GM19238 (cell line): ENCODE data around the gene CXCL14.
"Not testable (repeated sequence)": the region's sequence is repeated elsewhere in the genome, so short reads cannot be mapped to it uniquely, and the experiment has no call there.

Experiments
- DNase-seq: peaks from one replicate; pipeline ENCODE4 v3.0.0; 2011; ENCODE audit warnings: low spot score; ENCODE audit not compliant: insufficient read length

Gene CXCL14

DNA sequence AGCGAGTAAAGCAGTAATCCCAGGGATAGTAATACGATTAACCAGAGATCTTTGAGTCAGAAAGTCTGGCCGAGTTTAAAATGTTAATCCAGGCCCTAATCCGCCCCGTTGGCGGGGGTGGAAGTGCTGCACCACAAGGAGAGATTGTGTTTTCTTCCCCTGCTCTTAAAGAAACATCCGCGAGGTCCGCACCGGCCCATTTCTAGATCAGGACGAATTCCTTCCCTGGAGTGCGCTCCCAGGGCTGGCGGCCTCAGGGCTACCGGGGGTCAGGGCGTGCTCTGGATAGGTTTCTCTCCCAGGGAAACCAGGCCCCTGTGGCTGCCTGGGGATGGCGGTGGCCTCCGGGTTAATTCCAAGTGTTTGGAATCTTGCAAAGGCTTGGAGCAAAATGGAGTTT, 33.7 kb downstream of the CXCL14 start:
- no peak for DNase-seq

DNA sequence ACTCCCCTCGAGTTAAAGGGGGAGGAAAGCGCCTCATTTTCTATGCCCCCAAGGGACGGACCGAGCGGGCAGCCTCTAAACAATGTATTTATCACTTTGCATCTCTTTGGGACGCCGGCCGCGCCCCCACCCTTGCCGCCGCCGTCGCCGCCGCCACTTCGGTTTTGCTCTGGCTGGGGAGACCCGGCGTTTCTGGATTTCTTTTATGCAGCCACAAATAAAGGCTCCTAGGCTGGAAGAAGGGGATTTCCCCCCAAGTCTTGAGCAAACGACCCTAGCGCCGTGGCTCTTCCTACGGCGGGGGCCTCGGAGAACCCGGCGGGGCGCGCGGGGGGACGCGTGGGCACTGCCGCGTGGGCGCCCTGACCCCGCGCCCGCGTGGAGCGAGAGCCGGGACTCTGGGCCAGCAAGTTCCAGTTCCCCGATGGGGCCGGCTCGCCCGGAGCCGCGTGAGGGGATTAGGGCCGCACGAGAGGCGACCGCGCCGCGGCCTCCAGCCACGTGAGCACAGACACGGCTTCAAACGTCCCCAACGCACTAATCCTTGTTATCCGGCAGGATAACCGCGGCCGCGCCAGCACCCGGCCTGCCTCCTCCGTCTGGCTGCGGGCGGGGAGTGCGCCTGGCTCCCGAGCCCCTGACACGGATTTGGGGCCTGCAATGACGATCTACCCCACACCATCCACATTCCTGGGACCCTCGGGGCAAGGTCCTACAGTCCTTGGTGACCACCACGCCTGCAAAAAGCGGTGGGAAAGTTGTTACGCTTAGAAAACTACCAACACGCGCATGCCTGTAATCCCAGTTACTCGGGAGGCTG, 35.1 kb downstream of the CXCL14 start:
- no peak for DNase-seq

DNA sequence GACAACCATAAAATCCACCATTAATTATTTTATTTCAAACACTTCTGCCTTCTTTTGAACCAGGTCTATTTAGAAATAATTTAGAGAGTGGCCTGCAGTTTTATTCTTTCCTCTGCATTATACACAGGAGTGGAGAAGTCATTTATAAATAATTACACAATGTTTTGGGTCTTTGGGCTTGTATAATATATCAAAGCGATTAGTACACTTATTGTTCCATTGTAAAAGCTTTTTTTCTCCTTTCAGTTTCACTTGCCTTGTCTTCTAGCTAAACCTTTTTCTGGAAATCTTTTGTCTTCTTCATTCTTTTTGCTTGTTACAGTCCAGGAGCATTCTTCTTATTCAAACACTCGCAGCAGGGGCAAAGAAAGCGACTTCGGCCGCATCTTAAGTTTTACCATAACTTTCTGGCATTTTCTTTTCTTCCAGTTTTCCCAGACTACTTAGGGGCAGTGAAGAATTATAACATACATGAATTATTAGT, 35.7 kb downstream of the CXCL14 start:
- no peak for DNase-seq

DNA sequence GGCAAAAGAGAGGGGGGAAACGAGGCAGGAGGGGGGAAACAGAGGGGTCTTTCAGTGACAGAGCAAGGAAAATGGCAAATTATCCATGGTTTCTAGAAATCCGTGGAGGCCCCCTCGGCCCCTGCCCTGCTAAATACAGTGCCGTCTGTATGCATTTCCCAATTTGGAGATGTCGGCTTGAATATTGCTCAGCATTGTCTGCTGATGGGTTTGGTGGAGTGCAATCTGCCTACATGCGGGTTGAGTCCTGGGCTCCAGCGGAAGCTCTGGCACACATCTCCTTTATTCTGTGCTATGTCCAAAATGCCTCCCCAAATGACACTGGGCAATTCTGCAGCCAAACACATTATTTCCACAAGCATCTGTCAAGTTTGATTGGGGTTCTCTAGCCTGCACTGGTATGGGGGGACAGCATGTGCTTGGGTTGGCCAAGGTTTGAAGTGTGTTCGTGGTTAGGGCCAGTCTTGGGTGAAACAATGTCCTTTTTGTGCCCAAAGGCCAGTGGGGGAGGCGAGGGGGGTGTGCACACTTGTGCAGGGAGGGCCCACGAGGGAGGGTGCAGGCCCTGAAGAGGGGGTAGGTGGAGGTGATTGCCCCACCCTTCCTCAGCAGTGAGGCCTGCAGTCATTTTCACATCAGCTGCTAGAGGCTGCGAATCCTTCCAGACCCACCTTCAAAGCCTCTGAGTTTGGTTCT, 36.8 kb downstream of the CXCL14 start:
- no peak for DNase-seq

DNA sequence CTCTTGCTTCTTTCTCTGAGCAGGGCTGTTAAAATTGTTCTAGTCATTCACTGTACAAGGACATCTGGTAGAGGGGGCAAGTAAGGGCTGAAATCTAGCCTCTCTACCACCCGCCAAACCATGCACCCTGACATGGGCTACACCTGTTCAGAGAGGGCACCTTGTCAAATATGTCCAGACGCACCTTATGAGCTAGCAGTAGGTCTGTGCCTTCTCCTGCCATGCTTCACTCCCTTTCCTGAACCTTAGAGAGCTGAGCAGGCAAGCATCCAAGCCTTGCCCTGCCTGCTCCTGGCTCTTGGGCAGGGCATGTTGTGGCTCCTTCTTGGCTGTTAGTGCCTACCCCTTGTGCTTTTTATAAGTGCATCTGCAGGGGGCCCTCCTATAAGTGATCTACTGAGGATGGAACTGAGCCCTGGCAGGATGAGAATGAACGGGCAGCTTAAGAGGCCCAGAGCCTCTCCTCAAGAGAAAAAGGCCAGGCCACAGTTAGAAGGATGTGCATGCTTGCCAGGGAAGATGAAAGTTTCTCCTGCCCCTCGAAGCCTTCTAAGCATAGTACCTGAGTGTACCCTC, 39.3 kb downstream of the CXCL14 start:
- DNase-seq, result no peak

DNA sequence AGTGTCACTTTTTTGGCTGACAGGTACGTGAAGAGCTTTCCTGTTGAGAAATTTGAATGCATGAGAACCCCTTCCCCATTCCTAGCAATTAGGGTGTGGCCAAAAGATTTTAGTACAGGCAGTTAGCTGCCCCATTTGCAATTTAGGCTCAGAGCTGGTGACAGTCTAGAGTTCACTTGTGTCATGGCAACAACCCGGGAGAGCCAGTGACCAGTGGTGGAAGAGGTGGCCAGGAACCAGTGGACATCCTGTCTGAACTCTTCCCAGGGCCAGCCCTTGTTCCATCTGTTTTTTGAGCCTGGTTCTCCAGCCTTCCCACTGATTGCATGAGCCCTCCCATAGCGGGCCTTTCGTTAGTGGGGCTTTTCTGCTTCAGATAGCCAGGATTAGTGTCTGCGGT, 40.5 kb downstream of the CXCL14 start:
- DNase-seq, result no peak

DNA sequence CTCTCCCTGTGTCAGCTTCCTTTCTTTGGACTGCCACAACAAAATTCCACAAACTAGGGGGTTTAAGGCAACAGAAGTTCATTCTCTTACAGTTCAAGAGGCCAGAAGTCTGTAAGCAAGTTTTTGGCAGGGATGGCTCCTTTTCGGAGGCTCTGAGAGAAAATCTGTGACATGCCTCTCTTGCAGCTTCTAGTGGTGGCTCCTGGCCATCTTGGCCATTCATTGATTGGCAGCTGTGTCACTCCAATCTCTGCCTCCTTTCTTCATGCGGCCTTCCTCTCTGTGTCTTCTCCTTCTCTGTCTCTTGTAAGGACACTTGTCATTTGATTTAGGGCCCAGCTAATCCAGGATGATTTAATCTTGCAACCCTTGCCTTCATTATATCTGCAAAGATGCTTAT, 41.0 kb downstream of the CXCL14 start:
- DNase-seq, result no peak

DNA sequence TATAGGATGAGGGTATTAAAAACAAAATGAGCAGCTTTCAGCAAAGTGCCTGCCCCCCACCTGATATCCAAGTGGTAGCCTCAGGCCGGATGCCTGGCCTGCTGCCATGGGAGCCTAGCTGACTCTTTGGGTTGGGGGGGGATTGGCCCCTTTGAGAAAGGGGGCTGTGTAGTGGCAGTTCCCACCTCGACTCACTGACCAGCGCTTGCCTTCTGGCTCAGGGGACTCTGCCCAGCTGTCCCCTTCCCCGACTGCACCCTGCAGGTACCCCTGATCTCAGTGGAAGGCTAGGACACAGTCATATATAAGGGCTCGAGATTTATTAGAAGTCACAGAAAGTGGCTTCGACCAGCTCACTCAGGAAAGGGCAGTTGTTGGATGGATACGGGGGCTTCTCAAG, 41.5 kb downstream of the CXCL14 start:
- no peak for DNase-seq

DNA sequence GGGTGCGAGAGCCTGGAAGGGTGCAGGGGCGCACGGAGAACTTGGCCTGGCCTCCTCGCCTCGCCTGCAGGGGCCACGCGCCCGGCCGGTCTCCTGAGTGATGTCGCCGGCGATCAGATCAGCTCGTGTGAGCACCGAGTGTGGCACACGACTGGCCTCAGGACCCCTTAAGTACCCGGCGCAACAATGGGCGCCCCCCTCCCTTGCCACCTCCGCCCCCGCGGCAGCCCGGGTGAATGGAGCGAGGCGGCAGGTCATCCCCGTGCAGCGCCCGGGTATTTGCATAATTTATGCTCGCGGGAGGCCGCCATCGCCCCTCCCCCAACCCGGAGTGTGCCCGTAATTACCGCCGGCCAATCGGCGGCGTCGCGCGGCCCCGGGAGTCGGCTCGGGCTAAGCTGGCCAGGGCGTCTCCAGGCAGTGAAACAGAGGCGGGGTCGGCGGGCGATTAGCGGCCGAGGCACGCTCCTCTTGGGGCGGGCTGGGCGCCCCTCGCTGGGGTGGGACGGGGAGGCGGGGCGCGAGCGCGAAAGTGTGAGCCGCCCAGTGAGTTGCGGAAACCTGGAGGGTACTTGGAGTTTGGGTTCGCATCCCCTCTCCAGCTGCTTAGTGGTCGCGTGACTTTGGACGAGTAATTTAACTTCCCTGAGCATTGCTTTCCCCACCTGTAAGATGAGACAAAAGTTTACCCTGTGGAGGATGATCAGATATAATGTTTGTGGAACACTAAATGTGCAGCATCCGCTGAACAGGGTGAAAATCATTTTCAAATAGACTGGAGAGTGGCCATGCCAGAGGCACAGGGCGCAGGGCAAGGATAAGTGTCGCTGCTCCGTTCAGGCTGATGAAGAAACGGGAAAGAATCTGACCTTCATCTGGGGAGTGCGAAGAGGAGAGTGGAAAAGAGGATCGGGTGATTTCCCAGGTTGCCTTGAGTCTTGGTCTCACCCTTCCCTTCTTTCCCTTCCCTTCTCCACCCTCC, 42.7 kb downstream of the CXCL14 start, which contains the start of gene NEUROG1:
Gene NEUROG1, minus strand, starts transcription at position 145 of the 982 bp plus-strand sequence. CDS start 274 bp downstream, outside the sequence.
- DNase-seq, result no peak

DNA sequence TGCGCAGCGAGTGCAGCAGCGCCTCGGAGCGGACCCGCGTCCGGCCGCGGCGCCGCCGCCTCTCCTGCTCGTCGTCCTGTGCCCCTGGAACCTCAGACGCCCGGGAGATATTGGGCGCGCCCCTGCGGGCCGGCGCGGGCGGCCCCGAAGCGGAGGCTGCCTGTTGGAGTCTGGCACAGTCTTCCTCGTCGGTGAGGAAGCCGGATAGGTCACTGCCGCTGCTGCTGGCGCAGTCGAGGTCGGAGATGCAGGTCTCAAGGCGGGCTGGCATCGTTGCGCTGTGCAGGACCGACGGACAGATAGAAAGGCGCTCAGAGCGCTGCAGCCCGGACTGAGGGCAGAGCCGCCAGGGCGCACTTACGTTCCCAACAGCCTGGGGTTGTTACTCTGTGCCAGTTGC, 43.4 kb downstream of the CXCL14 start:
- DNase-seq, result no peak

DNA sequence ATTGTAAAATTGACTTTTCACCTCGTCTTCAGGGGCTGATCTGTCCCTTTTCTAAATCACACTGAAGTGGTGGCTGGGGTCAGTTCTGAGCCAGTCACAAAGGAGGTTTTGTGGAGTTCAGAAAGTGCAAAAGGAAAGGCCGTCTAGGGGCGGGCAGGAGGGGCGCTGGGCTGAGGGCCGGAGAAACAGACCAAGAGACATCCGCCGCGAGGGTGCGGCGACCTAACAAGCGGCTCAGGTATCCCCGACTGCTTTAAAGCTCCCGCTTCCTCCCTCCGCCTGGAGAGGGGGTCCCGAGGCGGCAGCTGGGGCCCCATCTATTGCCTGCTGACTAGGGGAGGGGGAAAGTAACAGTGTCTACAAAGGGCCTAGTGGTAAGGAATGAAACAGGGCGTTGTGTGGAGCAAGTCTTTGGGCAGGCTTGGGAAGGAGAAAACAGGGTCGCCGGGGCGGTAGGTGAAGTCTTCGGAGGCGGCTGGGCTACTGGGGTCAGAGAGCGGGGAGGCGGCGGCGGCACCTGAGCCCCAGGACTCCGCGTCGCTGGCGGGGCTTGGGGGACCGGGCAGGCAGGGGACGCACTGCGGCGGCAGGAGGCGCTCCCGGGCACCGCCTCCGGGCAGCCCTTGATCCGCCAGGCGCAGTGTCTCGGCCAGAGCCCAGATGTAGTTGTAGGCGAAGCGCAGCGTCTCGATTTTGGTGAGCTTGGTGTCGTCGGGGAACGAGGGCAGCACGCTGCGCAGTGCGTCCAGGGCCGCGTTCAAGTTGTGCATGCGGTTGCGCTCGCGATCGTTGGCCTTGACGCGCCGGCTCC, 44.0 kb downstream of the CXCL14 start:
- DNase-seq, result no peak

DNA sequence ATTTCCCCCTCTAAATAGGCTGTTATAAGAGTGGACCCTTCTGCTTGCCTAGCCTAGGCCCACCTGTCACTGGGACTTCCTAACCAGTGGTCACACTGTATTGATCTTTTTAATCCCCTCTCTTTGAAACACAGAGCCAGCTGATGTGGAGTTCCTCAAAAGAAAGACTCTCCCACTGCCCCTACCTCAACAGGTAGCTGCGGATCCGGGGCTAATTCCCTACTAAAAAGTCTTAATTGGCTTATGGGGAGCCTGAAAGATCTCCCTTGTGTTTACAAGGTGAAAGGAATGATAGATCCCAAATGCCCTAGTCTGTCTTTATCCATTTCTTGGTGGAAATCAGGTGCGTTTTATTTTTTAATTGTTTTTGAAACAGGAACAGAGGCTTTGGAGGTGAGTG, 45.0 kb downstream of the CXCL14 start:
- no peak for DNase-seq

DNA sequence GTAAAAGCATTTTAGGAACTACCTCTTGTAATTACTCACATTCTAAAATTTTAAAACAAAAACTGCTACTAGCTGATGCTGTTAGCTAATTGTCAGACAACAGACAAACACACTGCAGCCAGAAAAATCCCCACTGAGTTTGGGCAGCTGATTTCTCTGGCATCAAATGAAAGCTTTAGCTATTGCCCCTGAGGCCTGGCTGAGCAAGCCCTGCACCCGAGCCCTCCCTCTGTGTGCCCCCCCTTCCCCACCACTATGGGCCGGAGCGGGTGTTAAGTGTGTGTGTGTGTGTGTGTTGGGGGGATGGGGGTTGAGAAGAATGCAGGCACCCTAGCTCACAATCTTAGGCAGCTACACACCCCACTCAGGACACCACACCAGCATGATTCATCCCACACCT, 45.5 kb downstream of the CXCL14 start:
- DNase-seq, result no peak

DNA sequence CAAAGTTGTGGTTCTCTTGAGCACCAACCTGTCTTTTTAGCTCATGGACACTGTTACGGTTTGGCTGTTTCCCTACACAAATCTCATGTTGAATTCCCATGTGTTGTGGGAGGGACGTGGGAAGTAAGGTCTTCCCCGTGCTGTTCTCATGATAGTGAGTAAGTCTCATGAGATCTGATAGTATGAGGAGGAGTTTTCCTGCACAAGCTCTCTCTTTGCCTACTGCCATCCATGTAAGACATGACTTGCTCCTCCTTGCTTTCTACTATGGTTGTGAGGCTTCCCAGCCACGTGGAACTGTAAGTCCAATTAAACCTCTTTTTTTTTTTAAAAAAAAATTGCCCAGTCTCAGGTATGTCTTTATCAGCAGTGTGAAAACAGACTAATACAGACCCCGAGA, 49.2 kb downstream of the CXCL14 start:
- DNase-seq, result not testable (repeated sequence)

DNA sequence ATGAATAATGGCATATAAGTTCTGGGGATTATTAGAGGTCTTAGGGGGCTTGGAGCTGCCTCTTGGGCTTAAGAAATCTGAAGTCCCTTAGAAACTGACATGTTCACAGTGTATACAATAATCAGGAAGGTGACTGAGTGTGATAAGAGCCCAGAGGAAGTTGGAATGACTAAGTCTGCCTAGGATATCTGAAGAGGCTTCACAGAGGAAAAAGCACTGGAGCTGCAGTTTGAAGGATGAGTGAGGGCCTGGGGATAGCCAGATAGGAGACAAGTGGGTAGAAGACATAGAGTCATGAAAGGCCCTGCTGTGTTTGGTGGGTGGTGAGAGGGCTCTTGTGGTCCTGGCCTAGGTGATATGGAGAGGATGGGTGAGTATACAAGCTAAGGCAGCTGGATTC, 51.9 kb downstream of the CXCL14 start:
- no peak for DNase-seq

DNA sequence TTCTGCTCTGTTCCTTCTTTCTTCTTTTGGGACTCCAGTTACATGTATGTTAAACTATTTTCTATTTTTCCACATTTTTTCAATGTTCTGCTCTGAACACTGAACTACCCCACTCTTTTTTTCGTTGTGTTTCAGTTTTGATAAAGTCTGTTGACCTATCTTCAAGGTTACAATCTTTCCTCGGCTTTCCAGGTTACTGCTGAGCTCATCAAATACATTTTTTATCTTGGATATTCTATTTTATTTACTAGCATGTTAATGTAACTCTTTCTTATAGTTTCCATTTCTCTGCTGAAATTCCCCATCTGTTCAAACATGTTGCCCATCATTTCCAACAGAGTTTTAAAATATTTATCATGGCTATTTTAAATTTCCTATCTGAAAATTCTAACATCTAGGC, 56.8 kb downstream of the CXCL14 start:
- DNase-seq, result no peak
